22Rv1 (cell line): ENCODE results near the gene MYO18B.

ENCODE experiments used
- H3K27ac ChIP-seq: fragments of 450-650 bp; 2 replicates; pipeline ENCODE4 v1.5.1; 2017
- CTCF ChIP-seq: fragments of 450-650 bp; IDR thresholded peaks from 2 replicates; pipeline ENCODE4 v1.5.1; 2017; ENCODE audit warnings: mild to moderate bottlenecking
- ZFX ChIP-seq: fragments of 450-650 bp; IDR thresholded peaks from 2 replicates; pipeline ENCODE4 v1.6.1; 2017; ENCODE audit warnings: antibody characterized with exemption, borderline replicate concordance

MYO18B gene

DNA sequence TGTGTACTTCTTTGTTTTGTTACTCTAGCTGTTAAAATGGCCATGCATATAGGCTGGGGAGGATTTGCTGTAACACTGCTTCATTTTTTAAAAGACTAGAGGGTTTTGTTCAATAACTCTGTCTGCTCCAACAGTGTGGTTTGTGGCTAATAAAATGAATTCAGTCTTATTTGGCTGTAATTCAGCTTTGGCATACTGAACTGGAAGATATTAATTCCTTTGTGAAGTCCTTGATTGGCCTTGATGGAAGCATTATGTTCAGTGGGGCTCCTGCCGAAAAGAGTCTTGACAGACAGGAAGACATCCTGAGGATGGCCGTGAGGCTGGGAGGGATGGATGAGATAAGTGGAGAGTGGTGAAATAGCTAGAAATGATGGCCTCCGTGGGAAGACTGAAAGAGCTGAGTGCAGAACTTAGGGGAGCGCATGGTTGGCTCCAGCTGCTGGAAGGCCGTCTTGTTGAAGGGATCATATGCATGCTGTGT lies 44.8 kb upstream of the MYO18B start:
- no peak overlapping the region for H3K27ac ChIP-seq
- no peak for TF ChIP-seq ZFX
- no peak for TF ChIP-seq CTCF

DNA sequence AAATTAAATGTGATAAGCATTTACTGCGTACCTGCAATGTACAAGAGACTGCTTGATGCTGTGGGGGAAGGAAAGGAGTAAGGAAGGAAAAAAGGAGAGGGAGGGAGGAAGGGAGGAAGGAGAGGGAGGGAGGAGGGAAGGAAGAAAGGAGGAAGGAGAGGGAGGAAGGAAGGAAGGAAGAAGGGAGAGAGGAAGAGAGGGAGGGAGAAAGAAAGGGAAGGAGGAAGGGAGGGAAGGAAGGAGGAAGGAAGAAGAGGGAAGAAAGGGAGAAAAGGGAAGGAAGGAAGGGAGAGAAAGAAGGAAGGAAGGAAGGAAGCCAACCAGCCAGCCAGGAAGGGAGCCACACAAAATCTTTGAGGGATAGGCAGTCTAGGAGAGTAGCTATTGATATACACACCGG lies 44.0 kb upstream of the MYO18B start:
- TF ChIP-seq ZFX, result no peak
- no peak for TF ChIP-seq CTCF
- no peak overlapping the region for H3K27ac ChIP-seq

DNA sequence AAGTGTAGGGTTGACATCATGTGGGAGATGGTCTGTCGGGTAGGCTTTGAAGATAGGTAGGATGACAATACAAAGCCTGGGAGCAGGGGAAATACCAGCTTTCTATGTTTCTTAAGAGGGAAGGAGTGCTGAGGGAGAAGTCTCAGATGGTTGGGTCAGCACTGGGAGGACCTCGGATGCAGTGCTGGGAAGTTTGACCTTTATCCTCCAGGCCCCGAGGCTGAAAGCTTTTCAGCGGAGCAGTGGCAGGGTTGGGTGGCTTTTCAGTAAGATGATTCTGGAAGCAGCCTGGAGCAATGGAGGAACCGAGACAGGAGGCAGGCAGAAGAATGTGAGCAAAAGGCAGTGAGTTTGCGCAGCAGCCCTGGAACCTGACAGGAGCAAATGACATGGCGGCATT lies 43.5 kb upstream of the MYO18B start:
- TF ChIP-seq CTCF (no peak), ZFX (no peak)
- H3K27ac ChIP-seq, result no peak overlapping the region

DNA sequence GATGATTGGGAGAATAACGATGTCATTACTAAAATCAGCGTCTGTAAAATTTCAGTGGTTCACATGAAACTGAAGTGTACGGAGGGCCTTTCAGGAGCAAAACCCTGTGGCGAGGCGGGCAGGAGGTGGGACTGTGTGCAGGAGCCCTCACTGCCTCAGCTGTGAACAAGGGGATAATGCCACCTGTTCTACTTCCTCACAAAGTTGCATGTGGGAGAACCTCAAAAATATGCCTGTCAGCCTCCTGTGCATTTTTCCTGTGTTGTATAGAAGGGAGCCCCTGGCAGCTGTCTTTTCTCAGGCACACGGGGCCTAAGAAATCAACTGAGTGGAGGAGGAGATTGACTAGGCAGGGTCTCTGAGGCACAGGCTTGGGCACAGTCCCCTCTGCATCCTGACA lies 43.0 kb upstream of the MYO18B start:
- TF ChIP-seq ZFX, result no peak
- TF ChIP-seq CTCF, result no peak
- no peak overlapping the region for H3K27ac ChIP-seq

GRCh38 chr22:25701056-25701780 lies 40.8 kb upstream of the MYO18B start:
- no peak for TF ChIP-seq ZFX
- TF ChIP-seq CTCF, result no peak
- no peak overlapping the region for H3K27ac ChIP-seq

DNA sequence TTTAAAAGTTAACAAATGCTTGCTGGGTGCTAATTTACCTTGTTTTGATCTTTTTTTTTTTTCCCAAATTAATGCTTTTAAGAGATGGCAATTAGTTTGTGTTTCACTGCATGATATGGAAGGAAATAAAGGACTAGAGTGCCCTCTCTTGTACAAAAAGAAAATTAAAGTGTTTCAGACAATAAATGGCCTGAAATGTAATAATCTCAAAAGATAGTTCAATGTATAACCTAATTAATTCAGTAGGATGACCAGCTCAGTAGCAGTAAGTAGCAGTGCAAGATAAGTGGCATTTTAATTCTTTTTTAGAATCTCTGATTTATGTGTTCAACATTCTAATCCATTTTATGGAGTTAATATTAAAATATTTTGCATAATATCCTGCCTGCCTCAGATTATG lies 39.9 kb upstream of the MYO18B start:
- H3K27ac ChIP-seq, result no peak overlapping the region
- TF ChIP-seq ZFX (no peak), CTCF (peak; percentile 36; the same call in 1 of the 2 replicates)

DNA sequence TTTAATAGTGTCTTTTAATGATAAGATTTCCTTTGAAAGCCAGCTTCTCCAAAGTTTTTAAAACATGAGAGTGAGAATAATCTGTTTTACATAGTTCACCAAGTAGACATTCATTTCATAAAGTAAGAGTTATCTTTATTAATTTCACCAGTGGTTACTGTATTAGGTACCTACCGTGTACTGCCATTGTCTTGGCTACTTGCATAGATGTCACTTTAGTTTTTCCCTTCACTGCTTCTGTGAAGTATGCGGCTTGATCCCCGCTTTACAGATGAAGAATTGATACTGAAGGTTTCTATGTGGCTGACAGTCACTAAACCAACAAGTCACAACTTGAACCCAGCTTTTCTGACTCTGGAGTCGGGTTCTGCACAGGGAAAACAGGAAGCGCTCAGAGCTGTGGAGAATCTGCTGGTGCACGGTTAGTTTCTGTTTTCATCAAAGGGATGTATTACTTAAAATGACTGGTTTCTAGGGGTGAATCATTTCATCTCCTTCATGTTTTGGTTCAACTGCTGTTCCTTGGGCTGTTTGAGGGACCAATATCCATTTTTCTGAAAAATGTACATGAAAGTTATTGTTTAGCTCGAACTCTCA lies 39.3 kb upstream of the MYO18B start:
- TF ChIP-seq ZFX, result no peak
- no peak for TF ChIP-seq CTCF
- H3K27ac ChIP-seq, result no peak overlapping the region
